Retina (tissue), 1 donor: Measurements from ENCODE around the gene MOB2.

Experiments
- DNase-seq: peaks from one replicate; pipeline ENCODE4 v3.0.0-alpha.2; 2016

MOB2 gene

GRCh38 chr11:1502954-1503707, 16.6 kb upstream of the MOB2 start:
- DNase-seq = no peak

- no peak for DNase-seq
These were observed 15.8 kb upstream of the MOB2 start for GRCh38 chr11:1502168-1502953.

GRCh38 chr11:1501421-1502167, 15.0 kb upstream of the MOB2 start:
- no peak for DNase-seq

- no peak for DNase-seq
These were observed 14.2 kb upstream of the MOB2 start for GRCh38 chr11:1500466-1501420.

- no peak for DNase-seq
These were observed 13.3 kb upstream of the MOB2 start for GRCh38 chr11:1499899-1500298.

GRCh38 chr11:1499261-1499890, 12.8 kb upstream of the MOB2 start:
- DNase-seq = no peak

- no peak for DNase-seq
These were observed 11.7 kb upstream of the MOB2 start for GRCh38 chr11:1498262-1498661.

GRCh38 chr11:1497600-1497999, 11.0 kb upstream of the MOB2 start:
- no peak for DNase-seq

- DNase-seq = no peak
These were observed 10.1 kb upstream of the MOB2 start for GRCh38 chr11:1496761-1497095.

GRCh38 chr11:1496091-1496760, 9.6 kb upstream of the MOB2 start:
- DNase-seq = no peak

GRCh38 chr11:1494650-1495049, 8.1 kb upstream of the MOB2 start:
- no peak for DNase-seq

- DNase-seq = no peak
These were observed 7.2 kb upstream of the MOB2 start for GRCh38 chr11:1493650-1494244.

- DNase-seq = no peak
These were observed 4.8 kb upstream of the MOB2 start for GRCh38 chr11:1491379-1491778.

GRCh38 chr11:1490651-1491050, 4.1 kb upstream of the MOB2 start:
- DNase-seq = no peak

GRCh38 chr11:1488575-1489180, 2.1 kb upstream of the MOB2 start:
- DNase-seq = no peak

- no peak for DNase-seq
These were observed 1.4 kb upstream of the MOB2 start for GRCh38 chr11:1487851-1488574.

GRCh38 chr11:1487091-1487850, 692 bp upstream of the MOB2 start:
- no peak for DNase-seq

GRCh38 chr11:1485504-1485885, 1.1 kb downstream of the MOB2 start:
- no peak for DNase-seq
